ENCODE results near the gene IQCB1.

Gene IQCB1

DNA sequence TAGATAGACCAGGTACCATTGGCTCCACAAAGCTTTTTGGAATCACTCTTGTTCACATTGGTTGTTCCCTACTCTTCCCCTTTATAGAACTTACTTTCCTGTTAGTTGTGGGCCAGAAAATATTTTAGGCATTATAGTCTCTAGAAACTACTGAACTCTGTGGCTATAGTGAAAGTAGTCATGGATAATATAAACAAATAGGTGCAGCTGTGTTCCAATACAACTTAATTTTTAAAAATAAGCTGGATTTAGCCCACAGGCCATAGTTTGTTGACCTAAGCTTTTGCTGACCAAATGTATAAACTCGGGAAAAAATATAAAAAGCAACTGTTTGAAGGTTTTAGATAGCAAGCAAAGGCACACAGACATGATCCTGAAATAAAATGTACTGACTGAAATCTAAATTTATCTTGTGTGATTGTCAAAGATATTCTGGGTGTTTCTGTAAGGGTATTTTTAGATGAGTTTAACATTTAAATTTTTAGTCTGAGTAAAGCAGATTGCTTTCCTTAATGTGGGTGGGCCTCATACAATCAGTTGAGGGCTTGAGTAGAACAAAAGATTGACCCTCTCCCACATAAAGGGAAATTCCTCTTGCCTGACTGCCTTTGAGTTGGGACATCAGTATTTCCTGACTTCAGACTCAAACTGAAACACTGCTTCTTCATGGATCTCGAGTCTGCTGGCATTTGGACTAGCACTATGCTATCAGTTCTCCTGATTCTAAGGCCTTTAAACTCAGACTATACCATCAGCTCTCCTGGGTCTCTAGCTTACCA is 13.2 kb downstream of the IQCB1 start:
- no peak for ATAC-seq
- TF ChIP-seq OSR1 (CRISPR knock-in tag; IDR thresholded peaks at IDR 0.05) (no peak), PPARA (CRISPR knock-in tag; IDR thresholded peaks at IDR 0.05; ENCODE audit: borderline replicate concordance) (no peak), TCF4 (CRISPR knock-in tag; IDR thresholded peaks at IDR 0.05; ENCODE audit: borderline replicate concordance) (no peak), ZNF8 (CRISPR knock-in tag; IDR thresholded peaks at IDR 0.05) (no peak), CSDC2 (CRISPR knock-in tag; IDR thresholded peaks at IDR 0.05) (no peak), TOX (CRISPR knock-in tag; IDR thresholded peaks at IDR 0.05; ENCODE audit: borderline replicate concordance) (no peak), SNAI2 (CRISPR knock-in tag; IDR thresholded peaks at IDR 0.05) (no peak), ESRRG (CRISPR knock-in tag; IDR thresholded peaks at IDR 0.05) (no peak)
- TF ChIP-seq, protein P1, sequence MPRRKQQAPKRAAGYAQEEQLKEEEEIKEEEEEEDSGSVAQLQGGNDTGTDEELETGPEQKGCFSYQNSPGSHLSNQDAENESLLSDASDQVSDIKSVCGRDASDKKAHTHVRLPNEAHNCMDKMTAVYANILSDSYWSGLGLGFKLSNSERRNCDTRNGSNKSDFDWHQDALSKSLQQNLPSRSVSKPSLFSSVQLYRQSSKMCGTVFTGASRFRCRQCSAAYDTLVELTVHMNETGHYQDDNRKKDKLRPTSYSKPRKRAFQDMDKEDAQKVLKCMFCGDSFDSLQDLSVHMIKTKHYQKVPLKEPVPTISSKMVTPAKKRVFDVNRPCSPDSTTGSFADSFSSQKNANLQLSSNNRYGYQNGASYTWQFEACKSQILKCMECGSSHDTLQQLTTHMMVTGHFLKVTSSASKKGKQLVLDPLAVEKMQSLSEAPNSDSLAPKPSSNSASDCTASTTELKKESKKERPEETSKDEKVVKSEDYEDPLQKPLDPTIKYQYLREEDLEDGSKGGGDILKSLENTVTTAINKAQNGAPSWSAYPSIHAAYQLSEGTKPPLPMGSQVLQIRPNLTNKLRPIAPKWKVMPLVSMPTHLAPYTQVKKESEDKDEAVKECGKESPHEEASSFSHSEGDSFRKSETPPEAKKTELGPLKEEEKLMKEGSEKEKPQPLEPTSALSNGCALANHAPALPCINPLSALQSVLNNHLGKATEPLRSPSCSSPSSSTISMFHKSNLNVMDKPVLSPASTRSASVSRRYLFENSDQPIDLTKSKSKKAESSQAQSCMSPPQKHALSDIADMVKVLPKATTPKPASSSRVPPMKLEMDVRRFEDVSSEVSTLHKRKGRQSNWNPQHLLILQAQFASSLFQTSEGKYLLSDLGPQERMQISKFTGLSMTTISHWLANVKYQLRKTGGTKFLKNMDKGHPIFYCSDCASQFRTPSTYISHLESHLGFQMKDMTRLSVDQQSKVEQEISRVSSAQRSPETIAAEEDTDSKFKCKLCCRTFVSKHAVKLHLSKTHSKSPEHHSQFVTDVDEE (CRISPR knock-in tag; IDR thresholded peaks at IDR 0.05) = no peak
- TF ChIP-seq, protein P2, sequence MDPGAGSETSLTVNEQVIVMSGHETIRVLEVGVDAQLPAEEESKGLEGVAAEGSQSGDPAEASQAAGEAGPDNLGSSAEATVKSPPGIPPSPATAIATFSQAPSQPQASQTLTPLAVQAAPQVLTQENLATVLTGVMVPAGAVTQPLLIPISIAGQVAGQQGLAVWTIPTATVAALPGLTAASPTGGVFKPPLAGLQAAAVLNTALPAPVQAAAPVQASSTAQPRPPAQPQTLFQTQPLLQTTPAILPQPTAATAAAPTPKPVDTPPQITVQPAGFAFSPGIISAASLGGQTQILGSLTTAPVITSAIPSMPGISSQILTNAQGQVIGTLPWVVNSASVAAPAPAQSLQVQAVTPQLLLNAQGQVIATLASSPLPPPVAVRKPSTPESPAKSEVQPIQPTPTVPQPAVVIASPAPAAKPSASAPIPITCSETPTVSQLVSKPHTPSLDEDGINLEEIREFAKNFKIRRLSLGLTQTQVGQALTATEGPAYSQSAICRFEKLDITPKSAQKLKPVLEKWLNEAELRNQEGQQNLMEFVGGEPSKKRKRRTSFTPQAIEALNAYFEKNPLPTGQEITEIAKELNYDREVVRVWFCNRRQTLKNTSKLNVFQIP (CRISPR knock-in tag; IDR thresholded peaks at IDR 0.05; ENCODE audit: borderline replicate concordance, low read depth) = no peak

DNA sequence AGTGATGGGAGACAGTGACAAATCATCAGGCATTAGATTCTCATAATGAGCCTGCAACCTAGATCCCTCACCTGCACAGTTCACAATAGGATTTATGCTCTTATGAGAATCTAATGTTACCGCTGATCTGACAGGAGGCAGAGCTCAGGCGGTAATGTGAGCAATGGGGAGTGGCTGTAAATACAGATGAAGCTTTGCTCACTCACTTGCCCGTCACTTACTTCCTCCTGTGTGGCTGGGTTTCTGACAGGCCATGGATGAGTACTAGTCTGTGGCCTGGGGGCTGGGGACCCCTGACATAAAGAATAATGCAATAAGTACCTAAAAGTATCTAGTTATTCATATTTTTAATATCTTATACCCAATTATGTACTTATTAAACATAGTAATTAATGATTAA is 15.6 kb downstream of the IQCB1 start:
- TF ChIP-seq ISL1 (CRISPR knock-in tag; IDR thresholded peaks at IDR 0.05) = no peak
- TF ChIP-seq ESRRG (CRISPR knock-in tag; IDR thresholded peaks at IDR 0.05) = no peak
- no peak for TF ChIP-seq ARNTL (CRISPR knock-in tag; IDR thresholded peaks at IDR 0.05; ENCODE audit: borderline replicate concordance, low read depth)
- TF ChIP-seq, protein P3, sequence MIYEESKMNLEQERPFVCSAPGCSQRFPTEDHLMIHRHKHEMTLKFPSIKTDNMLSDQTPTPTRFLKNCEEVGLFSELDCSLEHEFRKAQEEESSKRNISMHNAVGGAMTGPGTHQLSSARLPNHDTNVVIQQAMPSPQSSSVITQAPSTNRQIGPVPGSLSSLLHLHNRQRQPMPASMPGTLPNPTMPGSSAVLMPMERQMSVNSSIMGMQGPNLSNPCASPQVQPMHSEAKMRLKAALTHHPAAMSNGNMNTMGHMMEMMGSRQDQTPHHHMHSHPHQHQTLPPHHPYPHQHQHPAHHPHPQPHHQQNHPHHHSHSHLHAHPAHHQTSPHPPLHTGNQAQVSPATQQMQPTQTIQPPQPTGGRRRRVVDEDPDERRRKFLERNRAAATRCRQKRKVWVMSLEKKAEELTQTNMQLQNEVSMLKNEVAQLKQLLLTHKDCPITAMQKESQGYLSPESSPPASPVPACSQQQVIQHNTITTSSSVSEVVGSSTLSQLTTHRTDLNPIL (CRISPR knock-in tag; IDR thresholded peaks at IDR 0.05; ENCODE audit: low read depth) = no peak
- TF ChIP-seq PPARA (CRISPR knock-in tag; IDR thresholded peaks at IDR 0.05; ENCODE audit: borderline replicate concordance) = no peak
- TF ChIP-seq, protein P2 (CRISPR knock-in tag; IDR thresholded peaks at IDR 0.05; ENCODE audit: borderline replicate concordance, low read depth) = no peak
- TF ChIP-seq, protein P4, sequence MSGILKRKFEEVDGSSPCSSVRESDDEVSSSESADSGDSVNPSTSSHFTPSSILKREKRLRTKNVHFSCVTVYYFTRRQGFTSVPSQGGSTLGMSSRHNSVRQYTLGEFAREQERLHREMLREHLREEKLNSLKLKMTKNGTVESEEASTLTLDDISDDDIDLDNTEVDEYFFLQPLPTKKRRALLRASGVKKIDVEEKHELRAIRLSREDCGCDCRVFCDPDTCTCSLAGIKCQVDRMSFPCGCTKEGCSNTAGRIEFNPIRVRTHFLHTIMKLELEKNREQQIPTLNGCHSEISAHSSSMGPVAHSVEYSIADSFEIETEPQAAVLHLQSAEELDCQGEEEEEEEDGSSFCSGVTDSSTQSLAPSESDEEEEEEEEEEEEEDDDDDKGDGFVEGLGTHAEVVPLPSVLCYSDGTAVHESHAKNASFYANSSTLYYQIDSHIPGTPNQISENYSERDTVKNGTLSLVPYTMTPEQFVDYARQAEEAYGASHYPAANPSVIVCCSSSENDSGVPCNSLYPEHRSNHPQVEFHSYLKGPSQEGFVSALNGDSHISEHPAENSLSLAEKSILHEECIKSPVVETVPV (CRISPR knock-in tag; IDR thresholded peaks at IDR 0.05) = no peak
- no peak for TF ChIP-seq TOX (CRISPR knock-in tag; IDR thresholded peaks at IDR 0.05; ENCODE audit: borderline replicate concordance)
- no peak for TF ChIP-seq ZNF70 (CRISPR knock-in tag; IDR thresholded peaks at IDR 0.05)
- no peak for ATAC-seq

DNA sequence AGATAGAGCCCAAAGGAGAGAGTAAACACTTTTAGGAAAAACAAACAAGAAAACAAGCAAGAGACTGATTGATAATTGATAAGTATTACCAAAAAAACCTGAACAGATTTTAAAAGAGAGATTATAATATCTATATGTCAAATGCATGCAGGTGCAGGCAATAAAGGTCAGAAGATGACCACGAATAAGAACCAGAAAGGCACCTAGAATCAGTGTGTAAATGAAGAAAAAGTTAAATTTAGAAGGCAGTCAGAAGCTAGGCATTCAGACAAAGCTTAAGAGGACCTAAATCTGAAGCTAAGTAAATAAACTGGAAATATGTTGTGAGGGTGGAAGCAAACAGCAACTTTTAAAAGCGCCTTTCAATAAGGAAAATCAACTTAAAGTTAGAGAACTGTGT is 16.3 kb downstream of the IQCB1 start:
- no peak for ATAC-seq
- no peak for TF ChIP-seq ESRRG (CRISPR knock-in tag; IDR thresholded peaks at IDR 0.05)
- no peak for TF ChIP-seq ZFP3 (CRISPR knock-in tag; IDR thresholded peaks at IDR 0.05)
- TF ChIP-seq ARNTL (CRISPR knock-in tag; IDR thresholded peaks at IDR 0.05; ENCODE audit: borderline replicate concordance, low read depth) = no peak
- no peak for TF ChIP-seq TOX (CRISPR knock-in tag; IDR thresholded peaks at IDR 0.05; ENCODE audit: borderline replicate concordance)
- no peak for TF ChIP-seq RARB (CRISPR knock-in tag; IDR thresholded peaks at IDR 0.05)
- no peak for TF ChIP-seq CSDC2 (CRISPR knock-in tag; IDR thresholded peaks at IDR 0.05)
- TF ChIP-seq ISL1 (CRISPR knock-in tag; IDR thresholded peaks at IDR 0.05) = no peak
- no peak for TF ChIP-seq PPARA (CRISPR knock-in tag; IDR thresholded peaks at IDR 0.05; ENCODE audit: borderline replicate concordance)
- TF ChIP-seq ZNF565 (CRISPR knock-in tag; conservative IDR thresholded peaks at IDR 0.05; ENCODE audit: low read depth) = no peak
- TF ChIP-seq ZNF70 (CRISPR knock-in tag; IDR thresholded peaks at IDR 0.05) = no peak
- TF ChIP-seq ZC3H10 (CRISPR knock-in tag; IDR thresholded peaks at IDR 0.05) = no peak
- TF ChIP-seq, protein P4 (CRISPR knock-in tag; IDR thresholded peaks at IDR 0.05) = no peak
- TF ChIP-seq ZNF8 (CRISPR knock-in tag; IDR thresholded peaks at IDR 0.05) = no peak

Data from SK-N-SH treated with all-trans-retinoic acid at 6 μM for 48 hours (cell line).